HG03432 (cell line): ENCODE measurements around the gene ERAL1.

ENCODE experiments used
- ATAC-seq: cut with Tn5 transposase; IDR thresholded peaks from one replicate; pipeline ENCODE4 v1.9.1; 2021; ENCODE audit warnings: mild to moderate bottlenecking, moderate library complexity; ENCODE audit not compliant: unreplicated experiment

The ERAL1 gene

GRCh38 chr17:28878158-28878910, 23.5 kb downstream of the ERAL1 start:
- ATAC-seq: no peak

- ATAC-seq: no peak
Observed at GRCh38 chr17:28878981-28879380, 24.2 kb downstream of the ERAL1 start.

- no peak for ATAC-seq
Observed at GRCh38 chr17:28879886-28880571, 25.2 kb downstream of the ERAL1 start.

GRCh38 chr17:28880572-28880945, 25.7 kb downstream of the ERAL1 start:
- ATAC-seq: no peak

- ATAC-seq: no peak
Observed at GRCh38 chr17:28881533-28882056, 26.8 kb downstream of the ERAL1 start.

- no peak for ATAC-seq
Observed at GRCh38 chr17:28882154-28882895, 27.5 kb downstream of the ERAL1 start.

- no peak for ATAC-seq
Observed at GRCh38 chr17:28883967-28884702, 29.3 kb downstream of the ERAL1 start.

- no peak for ATAC-seq
Observed at GRCh38 chr17:28885363-28885762, 30.5 kb downstream of the ERAL1 start.

- no peak for ATAC-seq
Observed at GRCh38 chr17:28885951-28886350, 31.1 kb downstream of the ERAL1 start.

GRCh38 chr17:28887871-28888471, 33.2 kb downstream of the ERAL1 start:
- ATAC-seq: no peak

GRCh38 chr17:28888832-28889231, 34.0 kb downstream of the ERAL1 start:
- no peak for ATAC-seq

GRCh38 chr17:28889996-28890395, 35.2 kb downstream of the ERAL1 start:
- no peak for ATAC-seq

GRCh38 chr17:28891201-28891600, 36.4 kb downstream of the ERAL1 start:
- ATAC-seq: no peak

- no peak for ATAC-seq
Observed at GRCh38 chr17:28892024-28892423, 37.2 kb downstream of the ERAL1 start.

- ATAC-seq: peak; percentile 31
Observed at GRCh38 chr17:28893248-28894183, 38.7 kb downstream of the ERAL1 start.

GRCh38 chr17:28895794-28896447, 41.1 kb downstream of the ERAL1 start:
- no peak for ATAC-seq

- no peak for ATAC-seq
Observed at GRCh38 chr17:28896491-28896883, 41.7 kb downstream of the ERAL1 start.

- peak; percentile 31 for ATAC-seq
Observed at GRCh38 chr17:28896884-28897768, 42.3 kb downstream of the ERAL1 start, which contains the start of gene FLOT2. FLOT2 (minus strand) TSS chr17:28897733; CDS start chr17:28897574, 159 bp downstream.
